ENCODE measurements around the gene TXNRD1. TPM values are rescaled to one million over a fixed set of nuclear protein-coding genes. Genes with fewer than 3 reads are reported as not detected.

The TXNRD1 gene
- total RNA-seq, 4 donors from 2014 or later: 76.0 to 141 (median 97.8) TPM

DNA sequence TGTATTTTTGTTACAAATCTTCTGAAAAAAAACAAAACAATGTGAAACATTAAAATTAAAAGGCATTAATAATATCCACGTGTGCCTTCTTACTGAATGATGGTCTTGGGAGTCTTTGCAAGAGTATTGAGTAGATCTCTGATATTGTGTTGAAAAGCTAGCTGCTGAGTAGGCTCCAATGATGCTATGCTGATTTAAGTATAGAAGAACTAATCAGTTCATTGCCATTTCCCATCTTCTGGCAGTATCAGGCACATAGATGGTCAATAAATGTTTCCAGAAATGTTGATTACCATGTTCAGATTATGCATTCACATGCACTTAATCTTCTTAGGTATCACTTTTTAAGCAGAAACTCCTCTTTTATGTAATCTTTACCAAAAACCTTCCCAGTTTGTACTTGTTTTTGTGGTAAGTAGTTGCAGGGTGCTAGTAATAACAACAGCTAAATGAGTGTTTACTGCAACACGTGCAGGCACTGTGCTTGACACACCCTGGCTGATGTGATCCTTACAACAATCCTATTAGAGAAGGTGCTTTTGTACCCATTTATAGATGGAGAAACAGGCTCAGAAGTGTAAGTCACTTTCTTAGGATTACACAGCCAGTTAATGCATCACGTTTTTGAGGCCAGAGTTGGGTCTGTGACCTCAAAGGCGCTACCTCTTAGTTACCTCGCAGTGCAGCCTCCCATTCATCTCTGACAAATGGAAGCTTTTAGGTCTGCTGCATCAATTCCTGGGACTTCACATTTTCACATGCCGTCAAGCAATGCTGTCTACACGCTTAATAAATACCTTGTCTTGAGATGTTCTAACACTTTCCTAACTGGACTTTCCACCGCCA, 134.9 kb downstream of the TXNRD1 start:
- Histone ChIP-seq H3K4me1 (no peaks in the 10 kb centered on the region), H3K27me3 (no peaks in the 10 kb centered on the region), H3K27ac (no peak overlapping the region), H3K9me3 (no peaks in the 10 kb centered on the region), H3K4me3 (no peak overlapping the region), H3K36me3 (no peaks in the 10 kb centered on the region)
- TF ChIP-seq, protein P1, sequence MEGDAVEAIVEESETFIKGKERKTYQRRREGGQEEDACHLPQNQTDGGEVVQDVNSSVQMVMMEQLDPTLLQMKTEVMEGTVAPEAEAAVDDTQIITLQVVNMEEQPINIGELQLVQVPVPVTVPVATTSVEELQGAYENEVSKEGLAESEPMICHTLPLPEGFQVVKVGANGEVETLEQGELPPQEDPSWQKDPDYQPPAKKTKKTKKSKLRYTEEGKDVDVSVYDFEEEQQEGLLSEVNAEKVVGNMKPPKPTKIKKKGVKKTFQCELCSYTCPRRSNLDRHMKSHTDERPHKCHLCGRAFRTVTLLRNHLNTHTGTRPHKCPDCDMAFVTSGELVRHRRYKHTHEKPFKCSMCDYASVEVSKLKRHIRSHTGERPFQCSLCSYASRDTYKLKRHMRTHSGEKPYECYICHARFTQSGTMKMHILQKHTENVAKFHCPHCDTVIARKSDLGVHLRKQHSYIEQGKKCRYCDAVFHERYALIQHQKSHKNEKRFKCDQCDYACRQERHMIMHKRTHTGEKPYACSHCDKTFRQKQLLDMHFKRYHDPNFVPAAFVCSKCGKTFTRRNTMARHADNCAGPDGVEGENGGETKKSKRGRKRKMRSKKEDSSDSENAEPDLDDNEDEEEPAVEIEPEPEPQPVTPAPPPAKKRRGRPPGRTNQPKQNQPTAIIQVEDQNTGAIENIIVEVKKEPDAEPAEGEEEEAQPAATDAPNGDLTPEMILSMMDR (IDR thresholded peaks at IDR 0.05): no peak
- TF ChIP-seq POLR2A (IDR thresholded peaks at IDR 0.05): no peak
- intact Hi-C loops (cut with DNase I; ENCODE audit: low total_unique reads): no loop called here
- no peak for DNase-seq

- DNase-seq: no peak
- Histone ChIP-seq H3K36me3 (no peaks in the 10 kb centered on the region), H3K27me3 (no peaks in the 10 kb centered on the region), H3K27ac (no peak overlapping the region), H3K9me3 (no peaks in the 10 kb centered on the region), H3K4me1 (no peaks in the 10 kb centered on the region), H3K4me3 (no peak overlapping the region)
- intact Hi-C loops (cut with DNase I; ENCODE audit: low total_unique reads): no loop called here
- no peak for TF ChIP-seq POLR2A (IDR thresholded peaks at IDR 0.05)
- TF ChIP-seq, protein P1 (IDR thresholded peaks at IDR 0.05): no peak
Observed at GRCh38 chr12:104351057-104351983, 135.7 kb downstream of the TXNRD1 start.

- TF ChIP-seq, protein P1 (IDR thresholded peaks at IDR 0.05): no peak
- no peak for TF ChIP-seq POLR2A (IDR thresholded peaks at IDR 0.05)
- DNase-seq: no peak
- H3K27me3 ChIP-seq: no peaks in the 10 kb centered on the region
- no peaks in the 10 kb centered on the region for H3K9me3 ChIP-seq
- intact Hi-C loops (cut with DNase I; ENCODE audit: low total_unique reads): no loop called here
- no peaks in the 10 kb centered on the region for H3K36me3 ChIP-seq
- H3K4me1 ChIP-seq: no peaks in the 10 kb centered on the region
- H3K4me3 ChIP-seq: no peak overlapping the region
- H3K27ac ChIP-seq: no peak overlapping the region
Observed at GRCh38 chr12:104352106-104352713, 136.6 kb downstream of the TXNRD1 start.

GRCh38 chr12:104353012-104353981, 137.7 kb downstream of the TXNRD1 start:
- Histone ChIP-seq H3K27me3 (no peaks in the 10 kb centered on the region), H3K4me1 (no peaks in the 10 kb centered on the region), H3K9me3 (no peaks in the 10 kb centered on the region), H3K36me3 (no peaks in the 10 kb centered on the region), H3K27ac (no peak overlapping the region), H3K4me3 (no peak overlapping the region)
- no peak for TF ChIP-seq POLR2A (IDR thresholded peaks at IDR 0.05)
- TF ChIP-seq, protein P1 (IDR thresholded peaks at IDR 0.05): no peak
- no peak for DNase-seq
- intact Hi-C loops (cut with DNase I; ENCODE audit: low total_unique reads): no loop called here

Measured in uterus (tissue), 4 donors.